ENCODE measurements around the gene MSANTD7. TPM values are rescaled to one million over a fixed set of nuclear protein-coding genes. Genes with fewer than 3 reads are reported as not detected.

Gene MSANTD7
- total and polyA plus RNA-seq, 2 experiments from 2014 or later, result 9.2 to 14.0 TPM

- H3K27me3 ChIP-seq, result no peaks in the 10 kb centered on the region
- WGBS (ENCODE audit: low lambda C conversion rate, missing lambda C conversion rate), result under 1% methylated on average over 39 of the region's 60 CpGs
- H3K4me2 ChIP-seq, result peak overlapping the region; percentile 94
- peak; percentile 58 for DNase-seq (ENCODE audit: low spot score)
- no peaks in the 10 kb centered on the region for H3K9me3 ChIP-seq (ENCODE audit: low read depth)
- peak overlapping the region; percentile 71 for H3K4me3 ChIP-seq
- H3K27ac ChIP-seq, result peak overlapping the region; percentile 94
- H4K20me1 ChIP-seq (ENCODE audit: insufficient read depth, poor library complexity, severe bottlenecking), result no peaks in the 10 kb centered on the region
- H3K79me2 ChIP-seq, result peaks cover 34% of the 10 kb centered on the region
- peak overlapping the region; percentile 81 for H2AFZ ChIP-seq
- TF ChIP-seq EZH2phosphoT487 (IDR thresholded peaks at IDR 0.05; ENCODE audit: low read depth, severe bottlenecking, unreplicated experiment), result no peak
- no peak for TF ChIP-seq EZH2 (IDR thresholded peaks at IDR 0.05; ENCODE audit: borderline replicate concordance)
- no peaks in the 10 kb centered on the region for H3K9me2 ChIP-seq (replicated peaks; ENCODE audit: insufficient read depth)
- peaks cover 9% of the 10 kb centered on the region for H3K4me1 ChIP-seq (ENCODE audit: insufficient read depth)
- H3K36me3 ChIP-seq (replicated peaks; ENCODE audit: insufficient read depth, low read depth), result no peaks in the 10 kb centered on the region
These were observed 637 bp downstream of the MSANTD7 start for GRCh38 chr10:14838582-14839304.

DNA sequence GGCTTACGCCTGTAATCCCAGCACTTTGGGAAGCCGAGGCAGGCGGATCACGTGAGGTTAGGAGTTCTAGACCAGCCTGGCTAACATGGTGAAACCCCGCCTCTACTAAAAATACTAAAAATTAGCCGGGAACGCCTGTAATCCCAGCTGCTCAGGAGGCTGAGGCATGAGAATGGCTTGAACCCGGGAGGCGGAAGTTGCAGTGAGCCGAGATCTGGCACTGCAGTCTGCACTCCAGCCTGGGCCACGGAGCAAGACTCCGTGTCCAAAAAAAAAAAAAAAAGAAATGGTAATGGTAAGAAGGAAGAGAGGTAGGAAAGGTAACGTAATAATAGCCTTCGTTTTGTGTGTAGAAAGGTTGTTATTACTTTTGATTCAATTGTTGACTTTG is 1.2 kb downstream of the MSANTD7 start:
- peak; percentile 29 for DNase-seq (ENCODE audit: low spot score)
- Histone ChIP-seq H4K20me1 (ENCODE audit: insufficient read depth, poor library complexity, severe bottlenecking) (no peaks in the 10 kb centered on the region), H2AFZ (peak overlapping the region; percentile 81), H3K36me3 (replicated peaks; ENCODE audit: insufficient read depth, low read depth) (no peaks in the 10 kb centered on the region), H3K79me2 (peaks cover 34% of the 10 kb centered on the region), H3K27me3 (no peaks in the 10 kb centered on the region), H3K4me1 (ENCODE audit: insufficient read depth) (peaks cover 9% of the 10 kb centered on the region), H3K4me2 (peak overlapping the region; percentile 94), H3K9me3 (ENCODE audit: low read depth) (no peaks in the 10 kb centered on the region), H3K27ac (peak overlapping the region; percentile 94), H3K4me3 (peak overlapping the region; percentile 71), H3K9me2 (replicated peaks; ENCODE audit: insufficient read depth) (no peaks in the 10 kb centered on the region)
- TF ChIP-seq EZH2 (IDR thresholded peaks at IDR 0.05; ENCODE audit: borderline replicate concordance) (no peak), CTCF (IDR thresholded peaks at IDR 0.05; ENCODE audit: poor library complexity) (no peak), EZH2phosphoT487 (IDR thresholded peaks at IDR 0.05; ENCODE audit: low read depth, severe bottlenecking, unreplicated experiment) (no peak)
- 14% methylated on average over 14 of the region's 14 CpGs for WGBS (ENCODE audit: low lambda C conversion rate, missing lambda C conversion rate)

- DNase-seq (ENCODE audit: low spot score), result no peak
- Histone ChIP-seq H3K4me3 (no peak overlapping the region), H3K27me3 (no peaks in the 10 kb centered on the region), H3K4me1 (ENCODE audit: insufficient read depth) (peaks cover 9% of the 10 kb centered on the region), H2AFZ (no peak overlapping the region), H4K20me1 (ENCODE audit: insufficient read depth, poor library complexity, severe bottlenecking) (no peaks in the 10 kb centered on the region), H3K9me2 (replicated peaks; ENCODE audit: insufficient read depth) (no peaks in the 10 kb centered on the region), H3K27ac (no peak overlapping the region), H3K9me3 (ENCODE audit: low read depth) (no peaks in the 10 kb centered on the region), H3K79me2 (peaks cover 34% of the 10 kb centered on the region), H3K4me2 (peak overlapping the region; percentile 94), H3K36me3 (replicated peaks; ENCODE audit: insufficient read depth, low read depth) (no peaks in the 10 kb centered on the region)
- TF ChIP-seq CTCF (IDR thresholded peaks at IDR 0.05; ENCODE audit: poor library complexity) (no peak), EZH2phosphoT487 (IDR thresholded peaks at IDR 0.05; ENCODE audit: low read depth, severe bottlenecking, unreplicated experiment) (no peak), EZH2 (IDR thresholded peaks at IDR 0.05; ENCODE audit: borderline replicate concordance) (no peak)
- 94% methylated on average over 2 of the region's 2 CpGs for WGBS (ENCODE audit: low lambda C conversion rate, missing lambda C conversion rate)
These were observed 2.1 kb downstream of the MSANTD7 start for GRCh38 chr10:14840178-14840577.

GRCh38 chr10:14843327-14843988 is 5.4 kb downstream of the MSANTD7 start:
- Histone ChIP-seq H3K9me3 (ENCODE audit: low read depth) (no peaks in the 10 kb centered on the region), H3K9me2 (replicated peaks; ENCODE audit: insufficient read depth) (no peaks in the 10 kb centered on the region), H3K36me3 (replicated peaks; ENCODE audit: insufficient read depth, low read depth) (no peaks in the 10 kb centered on the region), H4K20me1 (ENCODE audit: insufficient read depth, poor library complexity, severe bottlenecking) (no peaks in the 10 kb centered on the region), H3K4me3 (no peak overlapping the region), H3K4me2 (no peak overlapping the region), H3K4me1 (ENCODE audit: insufficient read depth) (no peaks in the 10 kb centered on the region), H3K27ac (no peak overlapping the region), H3K79me2 (peaks cover 29% of the 10 kb centered on the region), H2AFZ (no peak overlapping the region), H3K27me3 (no peaks in the 10 kb centered on the region)
- no peak for DNase-seq (ENCODE audit: low spot score)
- TF ChIP-seq EZH2phosphoT487 (IDR thresholded peaks at IDR 0.05; ENCODE audit: low read depth, severe bottlenecking, unreplicated experiment) (no peak), EZH2 (IDR thresholded peaks at IDR 0.05; ENCODE audit: borderline replicate concordance) (no peak), CTCF (IDR thresholded peaks at IDR 0.05; ENCODE audit: poor library complexity) (no peak)
- 96% methylated on average over 15 of the region's 15 CpGs for WGBS (ENCODE audit: low lambda C conversion rate, missing lambda C conversion rate)

Measured in hepatocyte (in vitro differentiated cells).